Thoracic aorta (tissue), 2 donors: Measurements from ENCODE around the gene AHRR. TPM values are rescaled to one million over a fixed set of nuclear protein-coding genes. Genes with fewer than 3 reads are reported as not detected.

Experiments used
- ATAC-seq: fragments of 150-250 bp; one replicate; pipeline ENCODE4 v1.8.0; 2017; ENCODE audit warnings: low read depth; ENCODE audit not compliant: insufficient number of reproducible peaks, low FRiP score
- DNase-seq: peaks from one replicate; pipeline ENCODE4 v3.0.0-alpha.2; 2020; ENCODE audit warnings: low spot score
- H3K27ac ChIP-seq, 2 donors: fragments of 200-600 bp; sonication (generic); 1 replicate in 1 of 2; 2 replicates in 1 of 2; pipeline ENCODE4 v1.5.1; 2016; ENCODE audit warnings: mild to moderate bottlenecking in 2 of 2, moderate library complexity in 2 of 2
- H3K27me3 ChIP-seq: fragments of 200-600 bp; sonication (generic); replicated peaks from 2 replicates; pipeline ENCODE4 v1.6.0; 2016; ENCODE audit warnings: mild to moderate bottlenecking; ENCODE audit not compliant: insufficient read depth
- H3K36me3 ChIP-seq: fragments of 200-600 bp; sonication (generic); one replicate; pipeline ENCODE4 v1.5.1; 2016
- H3K4me1 ChIP-seq, 2 donors: fragments of 200-600 bp; sonication (generic); 1 replicate in 1 of 2; 2 replicates in 1 of 2; pipeline versions ENCODE4 v1.5.1 to v1.6.0; 2016; ENCODE audit warnings: low read depth in 2 of 2, mild to moderate bottlenecking in 1 of 2; ENCODE audit not compliant: control insufficient read depth in 1 of 2
- H3K4me3 ChIP-seq: fragments of 200-600 bp; sonication (generic); 2 replicates; pipeline ENCODE4 v1.5.1; 2016; ENCODE audit warnings: mild to moderate bottlenecking
- H3K9me3 ChIP-seq: fragments of 200-600 bp; sonication (generic); 2 replicates; pipeline ENCODE4 v1.5.1; 2016
- CTCF ChIP-seq: fragments of 200-600 bp; sonication (generic); IDR thresholded peaks from one replicate; pipeline ENCODE4 v1.5.1; 2019; ENCODE audit warnings: antibody characterized with exemption
- total RNA-seq, 2 donors: library from RNA; depleted of rRNA; stranded (reverse); fragments of >200 nt; gene quantifications; one replicate each; pipeline versions ENCODE4 v1.1.0 to v1.2.3, GENCODE V29; 2016

AHRR gene
- total RNA-seq, 2 donors from 2014 or later = 0.85 to 3.1 TPM

GRCh38 chr5:343461-344401 lies 22.2 kb downstream of the AHRR start:
- no peaks in the 10 kb centered on the region for H3K9me3 ChIP-seq
- H3K4me3 ChIP-seq = peak overlapping the region; percentile 67
- no peak overlapping the region for H3K27ac ChIP-seq
- no peak for DNase-seq
- no peak for ATAC-seq
- H3K4me1 ChIP-seq = no peaks in the 10 kb centered on the region
- no peaks in the 10 kb centered on the region for H3K27me3 ChIP-seq
- no peak for TF ChIP-seq CTCF
- H3K36me3 ChIP-seq = no peaks in the 10 kb centered on the region

- no peaks in the 10 kb centered on the region for H3K36me3 ChIP-seq
- no peaks in the 10 kb centered on the region for H3K27me3 ChIP-seq
- TF ChIP-seq CTCF = no peak
- H3K4me3 ChIP-seq = no peak overlapping the region
- no peak overlapping the region for H3K27ac ChIP-seq
- H3K4me1 ChIP-seq = no peaks in the 10 kb centered on the region
- ATAC-seq (no peak), DNase-seq (no peak)
- H3K9me3 ChIP-seq = no peaks in the 10 kb centered on the region
These were observed 23.2 kb downstream of the AHRR start for GRCh38 chr5:344668-345067.

- DNase-seq = no peak
- Histone ChIP-seq H3K27me3 (no peaks in the 10 kb centered on the region), H3K36me3 (no peaks in the 10 kb centered on the region), H3K27ac (no peak overlapping the region), H3K4me3 (no peak overlapping the region), H3K9me3 (no peaks in the 10 kb centered on the region), H3K4me1 (no peaks in the 10 kb centered on the region)
- no peak for ATAC-seq
- no peak for TF ChIP-seq CTCF
These were observed 24.1 kb downstream of the AHRR start for GRCh38 chr5:345404-346195.

GRCh38 chr5:346229-346935 lies 24.9 kb downstream of the AHRR start:
- H3K36me3 ChIP-seq = no peaks in the 10 kb centered on the region
- H3K27me3 ChIP-seq = no peaks in the 10 kb centered on the region
- H3K4me1 ChIP-seq = no peaks in the 10 kb centered on the region
- no peaks in the 10 kb centered on the region for H3K9me3 ChIP-seq
- H3K27ac ChIP-seq = no peak overlapping the region
- no peak for TF ChIP-seq CTCF
- H3K4me3 ChIP-seq = no peak overlapping the region
- no peak for ATAC-seq
- no peak for DNase-seq
